PFSK-1 (cell line): ENCODE results near the gene CDKN2B.

Experiments
- FOXP2 ChIP-seq: optimal IDR thresholded peaks from 2 replicates; pipeline ENCODE3; 2011; ENCODE audit warnings: borderline replicate concordance, control low read depth, inconsistent platforms; ENCODE audit not compliant: insufficient read depth; ENCODE audit errors: extremely low read length, extremely low read depth
- POLR2AphosphoS5 ChIP-seq: IDR thresholded peaks from 2 replicates; pipeline ENCODE4 v1.6.1; 2012; ENCODE audit warnings: low read depth, mild to moderate bottlenecking, control low read depth, low read length, moderate library complexity
- SIN3A ChIP-seq: IDR thresholded peaks from 2 replicates; pipeline ENCODE4 v1.6.1; 2012; ENCODE audit warnings: mild to moderate bottlenecking, low read length, moderate library complexity, borderline replicate concordance; ENCODE audit not compliant: insufficient read depth
- TAF1 ChIP-seq: IDR thresholded peaks from 2 replicates; pipeline ENCODE4 v1.6.1; 2012; ENCODE audit warnings: low read length, control low read depth, borderline replicate concordance; ENCODE audit not compliant: insufficient read depth
- TF ChIP-seq, protein P1 (sequence below), 2 experiments: IDR thresholded peaks; 2 replicates each; pipeline versions ENCODE4 v1.6.1 to v1.8.0; 2011 to 2012; ENCODE audit warnings: low read depth in 2 of 2, low read length in 2 of 2, control low read depth in 1 of 2, inconsistent platforms in 1 of 2, mild to moderate bottlenecking in 1 of 2, moderate library complexity in 1 of 2; ENCODE audit not compliant: insufficient read depth in 1 of 2

Gene CDKN2B

DNA sequence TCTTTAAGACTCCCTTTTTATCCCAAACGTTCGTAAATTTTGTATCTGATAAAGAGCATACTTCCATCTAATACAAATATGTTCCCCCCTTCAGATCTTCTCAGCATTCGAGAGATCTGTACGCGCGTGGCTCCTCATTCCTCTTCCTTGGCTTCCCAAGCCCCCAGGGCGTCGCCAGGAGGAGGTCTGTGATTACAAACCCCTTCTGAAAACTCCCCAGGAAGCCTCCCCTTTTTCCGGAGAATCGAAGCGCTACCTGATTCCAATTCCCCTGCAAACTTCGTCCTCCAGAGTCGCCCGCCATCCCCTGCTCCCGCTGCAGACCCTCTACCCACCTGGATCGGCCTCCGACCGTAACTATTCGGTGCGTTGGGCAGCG is 34.8 kb downstream of the CDKN2B start:
- no peak for TF ChIP-seq SIN3A
- no peak for TF ChIP-seq FOXP2
- TF ChIP-seq, protein P1, sequence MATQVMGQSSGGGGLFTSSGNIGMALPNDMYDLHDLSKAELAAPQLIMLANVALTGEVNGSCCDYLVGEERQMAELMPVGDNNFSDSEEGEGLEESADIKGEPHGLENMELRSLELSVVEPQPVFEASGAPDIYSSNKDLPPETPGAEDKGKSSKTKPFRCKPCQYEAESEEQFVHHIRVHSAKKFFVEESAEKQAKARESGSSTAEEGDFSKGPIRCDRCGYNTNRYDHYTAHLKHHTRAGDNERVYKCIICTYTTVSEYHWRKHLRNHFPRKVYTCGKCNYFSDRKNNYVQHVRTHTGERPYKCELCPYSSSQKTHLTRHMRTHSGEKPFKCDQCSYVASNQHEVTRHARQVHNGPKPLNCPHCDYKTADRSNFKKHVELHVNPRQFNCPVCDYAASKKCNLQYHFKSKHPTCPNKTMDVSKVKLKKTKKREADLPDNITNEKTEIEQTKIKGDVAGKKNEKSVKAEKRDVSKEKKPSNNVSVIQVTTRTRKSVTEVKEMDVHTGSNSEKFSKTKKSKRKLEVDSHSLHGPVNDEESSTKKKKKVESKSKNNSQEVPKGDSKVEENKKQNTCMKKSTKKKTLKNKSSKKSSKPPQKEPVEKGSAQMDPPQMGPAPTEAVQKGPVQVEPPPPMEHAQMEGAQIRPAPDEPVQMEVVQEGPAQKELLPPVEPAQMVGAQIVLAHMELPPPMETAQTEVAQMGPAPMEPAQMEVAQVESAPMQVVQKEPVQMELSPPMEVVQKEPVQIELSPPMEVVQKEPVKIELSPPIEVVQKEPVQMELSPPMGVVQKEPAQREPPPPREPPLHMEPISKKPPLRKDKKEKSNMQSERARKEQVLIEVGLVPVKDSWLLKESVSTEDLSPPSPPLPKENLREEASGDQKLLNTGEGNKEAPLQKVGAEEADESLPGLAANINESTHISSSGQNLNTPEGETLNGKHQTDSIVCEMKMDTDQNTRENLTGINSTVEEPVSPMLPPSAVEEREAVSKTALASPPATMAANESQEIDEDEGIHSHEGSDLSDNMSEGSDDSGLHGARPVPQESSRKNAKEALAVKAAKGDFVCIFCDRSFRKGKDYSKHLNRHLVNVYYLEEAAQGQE (IDR thresholded peaks at IDR 0.05; ENCODE audit: insufficient read depth in 1 of 2, low read depth in 2 of 2, low read length in 2 of 2) = no peak
- TF ChIP-seq POLR2AphosphoS5 = no peak
- no peak for TF ChIP-seq TAF1

DNA sequence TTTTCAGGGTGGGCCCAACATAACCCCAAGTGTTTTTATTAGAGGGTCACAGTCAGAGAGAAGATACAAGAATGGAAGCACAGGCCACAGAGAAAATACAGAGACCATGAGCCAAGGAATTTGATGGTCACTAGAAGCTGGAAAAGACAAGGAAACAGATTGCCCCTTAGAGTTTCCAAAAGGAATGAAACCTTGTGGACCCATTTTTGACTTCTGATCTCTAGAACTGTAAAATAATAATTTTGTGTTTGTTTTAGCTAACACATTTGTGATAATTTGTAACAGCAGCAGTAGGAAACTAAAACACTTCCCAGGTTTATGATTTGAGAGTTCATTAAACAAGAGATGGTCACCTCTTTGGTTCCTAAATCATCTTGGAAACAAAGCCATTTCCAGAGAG is 36.7 kb downstream of the CDKN2B start:
- TF ChIP-seq, protein P1 (IDR thresholded peaks at IDR 0.05; ENCODE audit: insufficient read depth in 1 of 2, low read depth in 2 of 2, low read length in 2 of 2) = no peak
- TF ChIP-seq SIN3A (no peak), FOXP2 (no peak), POLR2AphosphoS5 (no peak), TAF1 (no peak)

DNA sequence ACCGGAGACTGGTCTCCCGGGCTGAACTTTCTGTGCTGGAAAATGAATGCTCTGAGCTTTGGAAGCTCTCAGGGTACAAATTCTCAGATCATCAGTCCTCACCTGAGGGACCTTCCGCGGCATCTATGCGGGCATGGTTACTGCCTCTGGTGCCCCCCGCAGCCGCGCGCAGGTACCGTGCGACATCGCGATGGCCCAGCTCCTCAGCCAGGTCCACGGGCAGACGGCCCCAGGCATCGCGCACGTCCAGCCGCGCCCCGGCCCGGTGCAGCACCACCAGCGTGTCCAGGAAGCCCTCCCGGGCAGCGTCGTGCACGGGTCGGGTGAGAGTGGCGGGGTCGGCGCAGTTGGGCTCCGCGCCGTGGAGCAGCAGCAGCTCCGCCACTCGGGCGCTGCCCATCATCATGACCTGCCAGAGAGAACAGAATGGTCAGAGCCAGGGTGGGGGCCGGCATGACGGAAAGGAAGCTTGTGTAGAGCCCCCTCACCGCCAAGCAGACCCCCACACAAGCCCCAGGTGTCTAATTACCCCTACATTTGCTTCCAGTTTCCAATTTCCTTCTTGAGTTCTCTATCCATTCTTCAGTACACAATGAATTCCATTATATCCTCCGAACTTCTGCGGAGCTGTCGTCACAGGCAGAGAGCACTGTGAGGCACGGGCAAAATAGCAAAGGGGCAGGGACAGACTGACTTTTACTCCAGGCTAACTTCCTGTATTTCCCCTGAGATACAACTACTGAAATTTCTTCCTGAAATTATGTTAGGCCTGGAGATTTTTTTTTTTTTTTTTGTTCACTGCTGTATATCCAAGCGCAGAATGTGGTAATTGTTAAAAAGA is 38.1 kb downstream of the CDKN2B start:
- TF ChIP-seq SIN3A (0 out of 2 replicates have a peak, but pooled peaks have one; percentile 28), FOXP2 (no peak), POLR2AphosphoS5 (peak; percentile 37; the same call in 1 of the 2 replicates)

DNA sequence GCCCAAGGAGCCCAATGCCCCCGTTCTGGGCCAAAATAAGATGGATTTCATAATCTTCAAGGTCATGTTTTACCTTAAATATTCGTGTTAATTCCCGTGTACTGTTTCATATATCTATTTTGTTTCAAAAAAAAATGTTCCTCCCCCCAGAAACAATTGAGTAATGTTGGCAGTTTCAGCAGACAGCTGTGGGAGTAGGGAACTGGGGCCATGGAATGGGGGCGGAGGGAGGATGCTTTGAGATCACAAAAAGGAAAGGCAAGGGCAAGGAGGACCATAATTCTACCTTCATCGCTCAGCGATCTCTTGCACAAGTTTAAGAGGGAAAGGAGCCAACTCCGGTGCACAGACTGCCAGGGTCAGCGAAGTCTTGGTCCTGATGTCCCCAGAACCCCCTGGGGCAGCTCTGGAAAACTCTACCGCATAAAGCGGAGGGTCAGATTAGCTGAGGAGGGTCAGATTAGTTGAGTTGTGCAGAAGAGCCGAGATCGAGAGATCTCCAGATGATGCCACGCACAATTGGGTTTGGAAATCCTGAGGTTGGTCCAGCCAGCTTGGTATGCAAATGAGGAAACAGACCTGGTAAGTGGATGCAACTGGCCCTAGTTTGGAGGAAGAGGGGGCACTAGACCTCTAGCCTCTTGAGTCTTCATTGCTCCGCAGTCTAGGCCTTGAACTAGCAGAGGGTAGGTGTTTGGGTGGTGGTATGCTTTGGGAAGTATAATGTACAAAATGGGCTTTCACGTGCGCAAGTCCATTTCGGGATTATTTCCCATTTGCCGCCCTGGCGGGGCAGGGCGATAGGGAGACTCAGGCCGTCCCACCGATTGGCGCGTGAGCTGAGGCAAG is 38.9 kb downstream of the CDKN2B start:
- TF ChIP-seq TAF1 (no peak), FOXP2 (no peak), POLR2AphosphoS5 (no peak), SIN3A (no peak)
- TF ChIP-seq, protein P1 (IDR thresholded peaks at IDR 0.05; ENCODE audit: insufficient read depth in 1 of 2, low read depth in 2 of 2, low read length in 2 of 2) = no peak

DNA sequence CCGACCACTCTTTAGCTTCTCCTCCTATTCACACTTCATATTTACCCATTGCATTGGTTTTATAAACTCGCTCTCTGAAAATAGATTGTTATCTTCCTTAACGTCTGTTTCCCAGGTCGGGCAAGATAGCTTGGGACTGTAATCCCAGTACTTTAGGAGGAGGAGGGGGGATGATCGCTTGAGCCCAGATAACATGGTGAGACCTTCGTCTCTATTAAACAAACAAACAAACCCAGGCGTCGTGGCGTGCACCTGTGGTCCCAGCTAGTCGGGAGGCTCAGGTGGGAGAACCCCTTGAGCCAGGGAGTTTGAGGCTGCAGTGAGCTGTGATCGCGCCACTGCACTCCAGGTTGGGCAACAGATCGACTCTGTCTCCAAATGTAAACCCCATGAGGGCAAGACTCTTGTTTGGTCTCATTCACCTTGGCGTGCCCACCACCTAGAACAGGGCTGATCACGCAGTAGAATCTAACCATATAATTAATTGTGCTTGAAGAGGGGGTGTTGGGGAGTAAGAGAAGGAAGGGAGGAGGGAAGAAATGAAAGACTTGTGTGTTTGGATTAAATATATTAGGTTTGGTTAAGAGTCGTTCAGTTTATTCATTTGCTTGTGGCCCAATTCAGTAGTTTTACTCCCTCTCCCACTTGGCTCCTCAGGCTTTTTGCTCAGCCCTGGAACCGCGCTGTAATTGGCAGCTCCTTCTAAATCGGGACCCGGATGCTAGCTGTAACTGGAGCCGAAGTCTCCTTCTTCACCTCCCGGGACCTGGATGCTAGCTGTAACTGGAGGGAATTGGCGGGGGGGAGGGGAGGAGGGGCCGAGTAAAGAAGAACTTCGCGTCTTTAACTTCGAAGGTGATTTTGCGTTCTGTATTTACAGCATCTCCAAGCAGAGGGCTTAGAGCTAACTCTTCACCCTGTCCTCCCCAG is 39.8 kb downstream of the CDKN2B start:
- TF ChIP-seq, protein P1 (IDR thresholded peaks at IDR 0.05; ENCODE audit: insufficient read depth in 1 of 2, low read depth in 2 of 2, low read length in 2 of 2) = no peak
- TF ChIP-seq TAF1 (no peak), POLR2AphosphoS5 (no peak), FOXP2 (no peak), SIN3A (no peak)
